Smooth muscle cell of the brain vasculature (primary cell): Measurements from ENCODE around the gene CRHR1.
"Not testable (repeated sequence)": the region's sequence is repeated elsewhere in the genome, so short reads cannot be mapped to it uniquely, and the experiment has no call there.

Experiments used
- DNase-seq: peaks from one replicate; pipeline ENCODE4 v3.0.0-alpha.2; 2012; ENCODE audit warnings: low read depth, low spot score

The CRHR1 gene

DNA sequence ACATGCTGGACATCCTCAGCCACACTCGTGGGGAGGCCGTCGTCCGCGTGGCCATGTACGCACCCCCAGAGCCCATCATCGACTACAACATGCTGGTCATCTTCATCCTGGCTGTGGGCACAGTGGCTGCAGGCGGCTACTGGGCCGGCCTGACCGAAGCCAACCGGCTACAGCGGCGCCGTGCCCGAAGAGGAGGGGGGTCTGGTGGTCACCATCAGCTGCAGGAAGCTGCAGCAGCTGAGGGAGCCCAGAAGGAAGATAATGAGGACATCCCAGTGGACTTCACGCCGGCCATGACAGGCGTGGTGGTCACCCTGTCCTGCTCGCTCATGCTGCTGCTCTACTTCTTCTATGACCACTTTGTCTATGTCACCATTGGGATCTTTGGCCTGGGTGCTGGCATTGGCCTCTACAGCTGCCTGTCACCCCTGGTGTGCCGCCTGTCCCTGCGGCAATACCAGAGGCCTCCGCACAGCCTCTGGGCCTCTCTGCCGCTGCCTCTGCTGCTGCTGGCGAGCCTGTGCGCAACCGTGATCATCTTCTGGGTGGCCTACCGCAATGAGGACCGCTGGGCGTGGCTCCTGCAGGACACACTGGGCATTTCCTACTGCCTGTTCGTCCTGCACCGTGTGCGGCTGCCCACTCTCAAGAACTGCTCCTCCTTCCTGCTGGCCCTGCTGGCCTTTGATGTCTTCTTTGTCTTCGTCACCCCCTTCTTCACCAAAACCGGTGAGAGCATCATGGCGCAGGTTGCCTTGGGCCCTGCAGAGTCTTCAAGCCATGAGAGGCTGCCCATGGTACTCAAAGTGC, 61.5 kb downstream of the CRHR1 start:
- no peak for DNase-seq

DNA sequence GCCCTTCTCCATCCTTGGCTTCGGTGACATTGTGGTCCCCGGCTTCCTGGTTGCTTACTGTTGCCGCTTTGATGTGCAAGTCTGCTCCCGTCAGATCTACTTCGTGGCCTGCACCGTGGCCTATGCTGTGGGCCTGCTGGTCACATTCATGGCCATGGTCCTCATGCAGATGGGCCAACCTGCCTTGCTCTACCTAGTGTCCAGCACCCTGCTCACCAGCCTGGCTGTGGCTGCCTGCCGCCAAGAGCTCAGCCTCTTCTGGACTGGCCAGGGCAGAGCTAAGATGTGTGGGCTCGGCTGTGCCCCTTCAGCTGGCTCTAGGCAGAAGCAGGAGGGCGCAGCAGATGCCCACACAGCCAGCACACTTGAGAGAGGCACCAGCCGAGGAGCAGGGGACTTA, 62.1 kb downstream of the CRHR1 start:
- no peak for DNase-seq

DNA sequence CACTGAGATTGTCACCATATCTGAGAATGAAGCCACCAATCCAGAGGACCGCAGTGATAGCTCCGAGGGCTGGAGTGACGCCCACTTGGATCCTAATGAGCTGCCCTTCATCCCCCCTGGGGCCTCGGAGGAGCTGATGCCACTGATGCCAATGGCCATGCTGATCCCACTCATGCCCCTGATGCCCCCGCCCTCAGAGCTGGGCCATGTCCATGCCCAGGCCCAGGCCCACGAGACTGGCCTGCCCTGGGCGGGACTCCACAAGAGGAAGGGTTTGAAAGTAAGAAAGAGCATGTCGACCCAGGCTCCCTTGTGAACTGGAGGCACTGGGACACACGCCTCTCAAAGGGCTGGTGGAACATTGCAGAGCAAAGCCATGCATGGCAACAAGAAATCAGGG, 62.5 kb downstream of the CRHR1 start:
- DNase-seq = no peak

DNA sequence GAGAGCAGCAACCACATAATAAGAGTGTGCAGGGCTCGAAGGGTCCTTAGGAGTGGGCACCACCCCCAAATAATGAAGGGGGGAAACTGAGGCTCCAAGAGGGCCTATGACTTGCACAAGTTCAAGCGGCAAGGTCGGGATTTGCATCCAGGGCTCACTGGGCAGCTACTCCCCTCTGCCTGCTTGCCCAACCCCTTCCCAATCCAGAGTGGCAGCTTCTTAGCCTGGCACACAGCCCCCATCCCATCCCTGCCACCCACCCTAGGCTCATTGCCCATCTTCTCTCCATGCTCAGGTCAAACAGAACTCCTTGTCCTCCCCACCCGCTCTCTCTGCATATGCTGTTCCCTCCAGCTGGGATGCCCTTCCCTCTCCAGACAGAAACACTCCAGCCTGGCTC, 63.0 kb downstream of the CRHR1 start:
- no peak for DNase-seq

DNA sequence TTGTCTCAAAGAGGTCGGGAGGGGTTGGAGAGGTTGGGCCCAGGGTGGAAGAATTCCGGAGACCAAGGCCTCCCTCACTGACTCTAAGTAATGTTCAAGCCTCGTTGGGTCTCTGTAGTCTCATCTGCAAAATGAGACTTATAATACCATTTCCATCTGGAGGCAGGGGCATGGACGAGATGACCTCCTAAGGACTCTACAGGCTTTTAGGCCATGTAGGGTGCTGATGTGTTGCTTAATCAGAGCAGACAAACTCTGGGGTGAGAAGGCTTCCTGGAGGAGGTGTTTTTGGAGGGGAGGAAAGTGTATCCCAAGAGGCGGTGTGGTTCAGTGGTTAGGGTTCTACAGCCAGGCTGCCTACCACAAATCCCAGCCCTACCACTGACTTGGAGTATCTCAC, 63.6 kb downstream of the CRHR1 start:
- DNase-seq = no peak

DNA sequence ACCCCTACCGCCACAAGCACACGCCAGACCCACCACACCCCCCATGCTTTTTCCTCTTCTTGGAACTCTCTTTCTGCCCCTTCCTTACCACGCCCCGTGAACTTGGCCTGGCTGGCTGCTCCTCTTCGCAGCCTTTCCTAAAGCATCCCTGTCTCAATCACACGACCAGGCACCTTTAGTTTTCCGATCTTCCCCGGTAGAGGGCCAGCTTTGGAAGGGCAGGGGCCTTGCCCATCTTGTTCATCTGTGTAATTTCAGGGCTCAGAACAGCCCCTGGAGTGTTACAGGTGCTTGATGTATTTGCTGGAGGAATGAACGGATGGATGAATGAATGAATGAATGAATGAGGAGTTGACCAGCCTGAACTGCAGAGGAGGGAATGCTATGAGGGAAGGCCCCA, 64.3 kb downstream of the CRHR1 start:
- DNase-seq = no peak

DNA sequence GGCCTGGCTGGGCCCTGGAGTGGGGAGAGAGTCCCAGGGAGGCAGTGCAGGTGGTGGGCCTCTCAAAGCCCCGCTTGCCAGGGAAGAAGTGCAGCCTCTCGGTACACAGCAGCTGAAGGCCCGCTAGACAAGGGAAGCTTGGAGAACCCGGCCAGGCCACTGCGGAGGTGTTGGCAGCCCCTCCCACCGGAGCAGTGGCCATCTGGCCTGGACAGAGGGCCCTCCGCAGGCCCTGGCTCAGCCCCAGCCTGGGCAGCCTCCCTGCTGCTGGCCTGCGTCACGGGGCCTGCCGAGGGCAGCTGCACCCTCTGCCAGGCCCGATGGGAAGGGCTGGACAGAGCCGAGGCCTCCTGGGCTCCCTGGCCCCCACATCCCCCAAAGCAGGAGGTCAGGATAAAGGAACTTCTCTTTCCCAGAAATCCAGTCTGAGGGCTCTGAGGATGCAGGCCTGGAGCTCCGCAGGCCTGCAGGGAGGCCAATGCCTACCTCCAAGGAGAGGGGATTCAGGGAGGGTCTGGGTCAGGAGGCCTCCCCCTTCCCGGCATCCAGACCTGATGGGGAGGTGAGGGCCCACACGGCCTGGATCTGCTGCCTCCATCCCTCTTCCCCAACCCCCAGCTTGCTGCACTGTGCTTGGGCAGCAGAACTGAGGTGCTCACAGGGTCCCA, 64.9 kb downstream of the CRHR1 start:
- DNase-seq = no peak

DNA sequence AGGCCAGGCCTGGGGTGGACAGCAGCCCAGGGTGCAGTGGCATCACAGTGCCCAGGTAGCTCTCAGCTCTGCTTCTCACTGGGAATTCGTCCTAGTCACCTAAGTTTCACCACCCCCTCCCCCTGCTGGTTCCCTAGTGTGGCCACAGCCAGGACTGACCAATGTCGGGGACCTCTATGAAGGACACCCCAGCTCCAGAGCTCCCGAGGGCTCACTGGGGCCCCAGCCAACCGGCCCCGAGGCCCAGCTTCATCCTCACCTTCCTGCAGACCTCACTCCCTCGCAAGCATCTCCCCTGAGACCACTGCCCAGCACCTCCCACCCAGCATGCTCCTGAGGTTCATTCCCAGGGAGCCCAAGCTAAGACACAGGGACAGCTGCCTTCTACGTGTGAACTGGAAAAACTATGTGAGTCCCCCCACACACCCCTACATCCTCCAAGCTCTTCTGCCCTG, 65.4 kb downstream of the CRHR1 start:
- no peak for DNase-seq

DNA sequence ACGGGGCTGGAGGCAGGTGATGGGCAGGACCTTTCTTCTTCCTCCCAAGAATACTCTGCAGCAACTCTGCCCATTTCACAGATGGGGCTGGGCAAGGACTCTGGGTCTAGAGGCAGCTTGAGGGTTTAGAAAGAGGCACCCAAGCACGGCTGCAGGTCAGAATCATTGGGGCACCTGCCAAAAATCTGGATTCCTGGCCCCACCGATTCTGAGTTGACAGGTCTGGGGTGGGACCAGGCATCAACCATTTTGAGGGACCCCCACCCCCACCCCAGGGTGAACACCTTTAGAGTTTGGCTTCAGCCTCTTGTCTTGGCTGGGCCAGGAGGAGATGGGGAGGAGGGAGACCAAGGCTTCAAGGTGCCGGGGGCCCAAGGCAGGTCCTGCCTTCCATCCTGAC, 65.9 kb downstream of the CRHR1 start:
- DNase-seq = no peak

DNA sequence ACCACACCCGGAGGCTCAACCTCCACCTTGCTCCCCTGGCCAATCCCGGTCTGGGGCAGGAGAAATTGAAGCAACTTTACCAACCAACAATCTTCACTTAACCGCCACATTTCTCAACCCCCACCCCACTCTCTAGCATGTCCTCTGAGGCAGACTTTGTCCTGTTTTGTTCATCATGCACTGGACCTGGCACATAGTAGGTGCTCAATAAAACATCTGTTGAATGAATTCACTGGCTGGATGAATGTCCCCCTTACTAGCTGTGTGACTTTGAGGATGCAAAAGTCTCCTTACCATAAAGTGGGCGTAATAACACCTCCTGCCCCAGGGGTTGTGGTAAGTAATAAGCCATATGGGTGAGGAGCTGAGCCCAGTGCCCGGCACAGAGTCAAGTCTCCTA, 66.3 kb downstream of the CRHR1 start:
- no peak for DNase-seq

DNA sequence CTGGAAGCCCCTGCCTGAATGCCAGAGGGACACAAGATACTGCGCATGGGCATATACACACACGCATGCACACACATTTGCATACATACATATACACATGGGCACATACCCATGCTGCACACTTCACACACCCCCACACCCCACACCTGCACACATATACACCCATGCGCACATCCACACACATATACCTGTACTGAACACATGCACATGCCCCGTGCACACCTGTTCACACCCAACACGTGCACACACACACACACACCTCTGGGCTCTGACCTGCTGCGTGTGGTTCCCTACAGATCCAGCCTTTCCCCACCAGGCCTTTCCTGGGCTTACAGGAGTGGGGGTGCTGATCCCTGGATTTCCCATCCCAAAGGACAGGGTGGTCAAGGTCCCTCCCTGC, 66.9 kb downstream of the CRHR1 start:
- DNase-seq = no peak

DNA sequence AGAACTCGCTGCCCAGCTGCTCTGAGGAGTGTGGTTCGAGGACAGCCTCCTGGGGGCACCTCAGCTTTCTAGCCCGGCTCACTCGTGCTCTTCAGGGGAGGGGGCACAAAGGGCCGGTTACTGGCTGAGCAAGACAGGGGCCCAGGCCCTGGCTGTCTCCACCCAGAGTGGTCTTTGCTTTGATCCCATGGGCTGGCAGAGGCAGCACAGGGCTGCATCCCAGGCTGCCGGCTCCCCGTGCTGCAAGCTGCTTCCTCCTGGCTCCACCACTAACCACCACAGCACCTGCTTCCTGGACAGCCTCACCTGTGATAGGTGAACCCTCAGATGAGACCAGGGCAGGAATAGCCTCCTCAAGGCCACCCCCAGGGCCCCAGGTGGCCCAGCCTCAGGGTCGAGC, 67.3 kb downstream of the CRHR1 start:
- no peak for DNase-seq

DNA sequence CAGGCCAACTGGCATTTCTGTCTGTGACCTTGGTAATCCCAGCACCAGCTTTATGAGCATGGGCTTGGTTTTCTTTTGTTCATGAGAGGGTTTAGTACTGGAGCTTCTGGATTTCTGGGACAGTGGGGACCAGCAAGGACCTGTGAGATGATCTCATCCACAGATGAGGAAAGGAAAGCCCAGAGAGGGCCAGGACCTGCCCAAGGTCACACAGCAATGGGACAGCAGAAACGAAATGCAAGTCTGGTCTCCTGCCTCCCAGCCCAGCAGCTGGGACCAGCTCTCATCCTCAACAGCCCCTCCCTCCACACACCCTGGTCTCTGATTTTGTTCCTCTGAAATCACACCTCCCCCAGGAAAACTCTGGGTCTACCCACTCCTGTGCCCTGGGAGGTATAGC, 67.8 kb downstream of the CRHR1 start:
- DNase-seq = no peak

DNA sequence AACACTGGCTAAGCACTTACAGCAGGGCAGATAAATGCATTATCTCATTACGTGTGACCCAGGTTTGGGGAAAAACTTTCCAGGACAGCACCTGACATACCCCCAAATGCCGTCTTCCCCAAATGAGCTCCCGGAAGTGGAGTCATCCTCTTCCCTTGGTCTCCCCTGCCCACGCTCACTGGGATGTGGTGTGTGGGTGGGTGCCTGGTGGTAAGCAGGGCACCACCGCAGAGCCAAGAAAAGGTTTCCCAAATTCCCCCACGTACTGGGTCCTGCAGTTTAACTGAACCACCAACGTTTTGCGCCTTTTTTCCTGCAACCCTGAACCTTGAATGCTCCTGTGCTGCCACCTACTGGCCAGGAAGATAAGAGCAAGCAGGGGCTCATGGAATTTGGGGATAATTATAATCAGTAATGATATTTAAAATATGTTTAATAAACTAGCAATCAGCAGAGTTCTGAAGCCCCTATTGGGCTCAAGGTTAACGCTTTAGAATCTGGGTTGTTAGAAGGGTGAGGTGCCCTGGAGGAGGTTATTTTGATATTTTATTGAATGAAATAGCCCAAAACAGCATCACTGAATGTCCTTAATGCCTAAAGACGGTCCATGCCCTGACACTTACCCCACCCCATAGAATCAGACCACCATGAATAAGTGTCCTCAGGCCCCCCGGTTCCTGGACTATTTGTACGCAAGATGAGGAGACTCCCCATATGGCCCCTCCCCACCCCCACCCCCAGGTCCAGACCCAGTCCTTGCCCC, 68.6 kb downstream of the CRHR1 start:
- peak; percentile 29 for DNase-seq

DNA sequence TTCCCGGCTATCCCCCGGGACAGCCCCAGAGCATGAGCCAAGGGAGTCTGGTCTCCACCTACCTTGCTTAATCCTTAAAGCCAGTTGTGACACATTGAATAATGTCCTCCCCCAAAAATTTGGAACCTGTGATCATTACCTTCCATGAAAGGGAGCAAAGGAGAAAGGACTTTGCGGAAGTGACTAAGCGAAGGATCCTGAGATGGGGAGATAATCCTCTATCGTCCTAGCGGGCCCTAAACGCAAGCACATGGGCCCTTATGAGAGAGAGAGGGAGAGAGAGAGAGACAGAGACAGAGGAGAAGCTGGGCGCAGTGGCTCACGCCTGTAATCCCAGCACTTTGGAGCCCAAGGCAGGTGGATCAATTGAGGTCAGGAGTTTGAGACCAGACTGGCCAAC, 70.1 kb downstream of the CRHR1 start:
- no peak for DNase-seq

DNA sequence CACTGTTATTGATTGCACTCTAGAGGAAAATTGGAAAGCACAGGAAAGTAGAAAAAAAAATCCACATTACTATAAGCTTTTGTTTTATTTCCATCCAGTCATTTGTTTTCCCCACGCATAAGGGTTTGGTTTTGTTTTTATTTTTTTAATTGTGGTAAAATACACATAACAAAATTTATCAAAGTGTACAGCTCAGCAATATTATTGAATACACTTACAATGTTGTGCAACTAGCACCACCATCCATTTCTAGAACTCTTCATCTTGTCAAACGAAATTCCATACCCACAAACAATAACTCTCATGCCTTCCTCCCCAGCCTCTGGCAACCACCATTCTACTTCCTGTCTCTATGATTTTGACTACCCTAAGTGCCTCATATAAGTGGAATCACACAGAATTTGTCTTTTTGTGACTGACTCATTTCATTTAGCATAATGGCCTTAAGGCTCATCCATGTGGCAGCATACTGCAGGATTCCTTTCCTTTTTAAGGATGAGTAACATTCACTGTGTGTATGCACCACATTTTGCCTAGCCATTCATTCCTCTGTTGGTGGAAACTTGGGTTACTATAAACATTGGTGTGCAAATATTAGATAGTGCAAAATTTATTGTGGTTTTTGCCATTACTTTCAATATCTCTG, 71.7 kb downstream of the CRHR1 start:
- DNase-seq = no peak

DNA sequence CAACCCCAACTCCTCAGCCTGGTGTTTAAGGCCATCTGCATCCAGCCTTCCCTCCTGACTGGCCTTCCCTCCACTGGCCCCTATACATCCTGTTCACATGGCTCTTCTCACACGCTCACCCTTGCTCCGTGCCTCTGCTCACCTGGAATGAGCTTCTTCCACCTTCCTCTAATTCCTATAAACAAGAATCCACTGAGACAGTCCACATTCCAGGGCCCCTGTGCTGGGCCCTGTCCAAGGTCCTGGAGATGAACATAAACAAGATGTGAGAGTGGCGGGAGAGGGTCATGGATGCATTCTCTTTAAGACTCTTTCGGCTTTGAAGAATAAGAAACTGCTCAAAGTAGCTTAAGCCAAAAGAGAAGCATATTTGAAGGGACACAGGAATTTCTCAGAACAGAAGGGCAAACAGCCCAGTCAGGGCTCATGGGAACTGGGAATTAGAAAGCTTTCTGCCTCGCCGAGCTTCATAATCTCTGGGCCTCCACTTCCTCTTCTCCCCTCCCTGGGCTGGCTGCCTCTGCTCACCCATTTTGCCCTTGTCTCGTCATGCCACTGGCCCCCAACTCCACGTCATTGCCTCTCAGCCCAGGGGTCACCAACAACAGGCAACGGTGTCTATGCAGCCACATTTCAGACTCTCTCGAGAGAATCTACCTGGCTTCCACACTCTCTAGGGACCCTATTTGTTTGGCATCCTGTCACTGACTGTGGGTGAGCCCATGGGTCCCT, 74.0 kb downstream of the CRHR1 start:
- peak; percentile 12 for DNase-seq

DNA sequence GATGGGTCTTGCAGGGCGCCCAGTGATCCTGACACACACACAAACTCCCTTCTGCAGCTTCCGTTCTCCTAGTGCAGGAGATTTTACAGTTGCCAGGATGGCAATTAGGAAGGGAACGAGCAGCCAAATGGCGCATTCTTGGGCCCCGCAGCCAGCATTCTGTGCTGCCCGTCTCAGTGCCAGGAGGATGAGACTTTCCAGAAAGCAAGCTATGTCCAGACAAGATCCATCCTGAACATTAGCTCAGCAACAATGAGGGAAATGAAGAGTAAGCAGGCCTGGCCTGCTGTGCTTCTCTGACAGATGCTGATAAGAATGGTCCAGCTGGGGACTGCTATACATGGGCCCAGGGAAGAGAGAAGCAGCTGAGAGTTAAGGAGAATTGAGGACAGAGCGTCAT, 77.0 kb downstream of the CRHR1 start:
- DNase-seq = no peak

DNA sequence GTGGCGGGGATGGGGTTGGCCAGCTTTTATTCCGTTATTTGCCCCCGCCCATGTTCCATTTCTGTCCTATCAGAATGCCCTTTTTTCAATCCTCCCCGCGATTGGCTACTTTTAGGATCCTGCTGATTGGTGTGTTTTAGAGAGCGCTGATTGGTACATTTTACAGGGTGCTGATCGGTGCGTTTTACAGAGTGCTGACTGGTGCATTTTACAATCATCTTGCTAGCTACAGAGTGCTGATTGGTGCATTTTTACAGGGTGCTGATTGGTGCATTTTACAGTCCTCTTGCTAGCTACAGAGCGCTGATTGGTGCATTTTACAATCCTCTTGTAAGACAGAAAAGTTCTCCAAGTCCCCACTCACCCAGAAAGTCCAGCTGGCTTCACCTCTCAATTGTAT, 78.0 kb downstream of the CRHR1 start:
- not testable (repeated sequence) for DNase-seq

DNA sequence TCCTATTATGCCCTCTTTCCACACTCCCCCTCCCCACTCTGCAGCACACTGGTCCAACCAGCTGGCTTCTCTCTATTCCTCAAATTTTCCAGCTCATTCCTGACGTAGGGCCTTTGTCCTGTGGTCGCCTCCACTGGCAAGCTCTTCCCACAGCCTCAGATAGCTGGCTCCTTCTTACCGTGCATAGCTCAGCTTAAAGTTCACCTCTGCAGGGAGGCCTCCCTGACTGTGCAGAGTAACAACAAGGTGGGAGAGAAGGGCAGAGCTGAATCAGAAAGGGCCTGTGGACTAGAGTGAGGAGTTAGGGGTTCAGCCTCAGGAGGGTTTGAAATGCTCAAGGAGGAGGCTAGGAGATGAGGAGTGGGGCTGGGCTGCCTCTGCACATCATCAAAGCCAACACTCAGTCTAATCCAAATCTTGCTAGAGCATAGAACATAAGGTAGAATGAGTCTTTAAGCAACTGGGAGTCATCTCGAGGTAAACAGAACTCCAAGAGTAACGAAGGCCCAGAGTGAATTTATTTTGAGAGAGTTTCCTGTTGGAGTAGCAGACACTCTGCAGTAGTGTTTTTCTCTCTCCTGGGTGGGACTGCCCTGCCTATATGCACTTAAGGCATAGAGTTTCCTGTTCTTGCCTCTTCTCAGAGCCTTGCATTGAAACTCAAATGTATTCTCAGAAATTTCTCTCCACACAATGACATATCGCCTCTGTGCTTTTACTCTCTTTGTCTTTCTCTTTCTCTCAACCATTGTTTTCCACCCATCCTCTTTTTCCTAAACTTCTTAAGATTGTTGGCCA, 79.9 kb downstream of the CRHR1 start:
- DNase-seq = no peak

DNA sequence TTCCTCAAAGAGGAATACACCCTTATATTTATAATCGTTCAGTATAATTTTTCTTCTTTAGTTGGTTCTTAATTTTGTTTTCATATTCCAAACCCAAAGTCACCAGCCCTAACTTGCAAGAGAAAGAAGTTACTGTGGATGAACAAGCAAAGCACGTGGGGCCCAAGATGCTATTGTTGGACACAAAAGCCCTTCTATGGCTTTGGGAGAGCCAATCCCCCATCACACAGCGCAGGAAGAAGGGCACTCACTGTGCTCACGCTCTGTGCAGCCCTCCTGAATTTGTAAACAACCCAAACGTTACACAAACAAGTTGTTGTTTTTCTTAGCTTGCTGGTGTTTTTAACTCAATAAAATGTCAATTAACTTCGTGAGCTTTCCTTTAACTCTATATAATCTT, 83.1 kb downstream of the CRHR1 start:
- DNase-seq = no peak
